ENCODE data around the gene EBI3. TPM values are rescaled to one million over a fixed set of nuclear protein-coding genes. Genes with fewer than 3 reads are reported as not detected.
"Not testable (repeated sequence)": the region's sequence is repeated elsewhere in the genome, so short reads cannot be mapped to it uniquely, and the experiment has no call there.

Gene EBI3
- total RNA-seq, 4 donors from 2014 or later, result 0.27 to 5.0 (median 0.44) TPM

GRCh38 chr19:4232614-4233281 is 3.4 kb downstream of the EBI3 start:
- Histone ChIP-seq H3K9me3 (no peaks in the 10 kb centered on the region), H3K4me3 (no peak overlapping the region), H3K36me3 (no peaks in the 10 kb centered on the region), H3K27ac (no peak overlapping the region), H3K4me1 (peaks cover 0 to 11% (median 0%) of the 10 kb centered on the region in 3 donors), H3K27me3 (peaks cover 0 to 87% (median 1%) of the 10 kb centered on the region in 4 donors)
- no peak for DNase-seq
- no peak for TF ChIP-seq CTCF (IDR thresholded peaks at IDR 0.05)
- TF ChIP-seq POLR2A (IDR thresholded peaks at IDR 0.05), result no peak
- intact Hi-C loops (cut with DNase I), result no loop called here
- WGBS, 2 donors, result 50 to 55% methylated on average over 7 to 10 of the region's 21 CpGs

GRCh38 chr19:4233282-4233853 is 4.0 kb downstream of the EBI3 start:
- 24 to 39% methylated on average over 6 to 11 of the region's 11 CpGs for WGBS, 2 donors
- peaks cover 0 to 81% (median 1%) of the 10 kb centered on the region in 4 donors for H3K27me3 ChIP-seq
- intact Hi-C loops (cut with DNase I), result no loop called here
- H3K36me3 ChIP-seq, result no peaks in the 10 kb centered on the region
- DNase-seq, result no peak
- no peak overlapping the region for H3K27ac ChIP-seq
- TF ChIP-seq CTCF (IDR thresholded peaks at IDR 0.05), result peak in 5 of 6 experiments; percentile 17 to 55 (median 38)
- no peak for TF ChIP-seq POLR2A (IDR thresholded peaks at IDR 0.05)
- no peaks in the 10 kb centered on the region for H3K9me3 ChIP-seq
- H3K4me1 ChIP-seq, result peaks cover 0 to 11% (median 0%) of the 10 kb centered on the region in 3 donors
- H3K4me3 ChIP-seq, result no peak overlapping the region

GRCh38 chr19:4234142-4234861 is 5.0 kb downstream of the EBI3 start:
- Histone ChIP-seq H3K4me3 (no peak overlapping the region), H3K27me3 (peaks cover 0 to 74% (median 1%) of the 10 kb centered on the region in 4 donors), H3K4me1 (peaks cover 0 to 8% (median 0%) of the 10 kb centered on the region in 3 donors), H3K36me3 (no peaks in the 10 kb centered on the region), H3K27ac (no peak overlapping the region), H3K9me3 (no peaks in the 10 kb centered on the region)
- DNase-seq, result no peak
- TF ChIP-seq CTCF (IDR thresholded peaks at IDR 0.05) (no peak), POLR2A (IDR thresholded peaks at IDR 0.05) (no peak)
- WGBS, 2 donors, result 47 to 48% methylated on average over 15 to 17 of the region's 21 CpGs
- intact Hi-C loops (cut with DNase I), result no loop called here

- Histone ChIP-seq H3K36me3 (no peaks in the 10 kb centered on the region), H3K4me1 (peaks cover 0 to 3% (median 0%) of the 10 kb centered on the region in 3 donors), H3K4me3 (no peak overlapping the region), H3K27me3 (peaks cover 0 to 68% (median 0%) of the 10 kb centered on the region in 4 donors), H3K27ac (no peak overlapping the region), H3K9me3 (no peaks in the 10 kb centered on the region)
- no peak for DNase-seq
- 50 to 54% methylated on average over 11 to 13 of the region's 13 CpGs for WGBS, 2 donors
- intact Hi-C loops (cut with DNase I), result no loop called here
- TF ChIP-seq CTCF (IDR thresholded peaks at IDR 0.05) (no peak), POLR2A (IDR thresholded peaks at IDR 0.05) (no peak)
Observed at GRCh38 chr19:4234862-4235201, 5.5 kb downstream of the EBI3 start.

- intact Hi-C loops (cut with DNase I); H3K27ac ChIP-seq; DNase-seq; H3K4me1 ChIP-seq; H3K36me3 ChIP-seq; H3K4me3 ChIP-seq: not testable (repeated sequence)
- WGBS, 2 donors, result 74 to 88% methylated on average over 9 to 14 of the region's 16 CpGs
- H3K9me3 ChIP-seq, result peaks cover 0 to 12% (median 0%) of the 10 kb centered on the region in 3 donors
- peaks cover 0 to 41% (median 0%) of the 10 kb centered on the region in 4 donors for H3K27me3 ChIP-seq
Observed at GRCh38 chr19:4237510-4237909, 8.2 kb downstream of the EBI3 start.
